GM12873 (cell line): Measurements from ENCODE around the gene CD3D.

Experiments used
- TF ChIP-seq, protein P1 (sequence below): IDR thresholded peaks from 2 replicates; pipeline ENCODE4 v1.5.1; 2012; ENCODE audit warnings: low read depth, mild to moderate bottlenecking, moderate library complexity, low read length, control low read depth; ENCODE audit not compliant: insufficient read depth; ENCODE audit errors: missing control alignments

CD3D gene

DNA sequence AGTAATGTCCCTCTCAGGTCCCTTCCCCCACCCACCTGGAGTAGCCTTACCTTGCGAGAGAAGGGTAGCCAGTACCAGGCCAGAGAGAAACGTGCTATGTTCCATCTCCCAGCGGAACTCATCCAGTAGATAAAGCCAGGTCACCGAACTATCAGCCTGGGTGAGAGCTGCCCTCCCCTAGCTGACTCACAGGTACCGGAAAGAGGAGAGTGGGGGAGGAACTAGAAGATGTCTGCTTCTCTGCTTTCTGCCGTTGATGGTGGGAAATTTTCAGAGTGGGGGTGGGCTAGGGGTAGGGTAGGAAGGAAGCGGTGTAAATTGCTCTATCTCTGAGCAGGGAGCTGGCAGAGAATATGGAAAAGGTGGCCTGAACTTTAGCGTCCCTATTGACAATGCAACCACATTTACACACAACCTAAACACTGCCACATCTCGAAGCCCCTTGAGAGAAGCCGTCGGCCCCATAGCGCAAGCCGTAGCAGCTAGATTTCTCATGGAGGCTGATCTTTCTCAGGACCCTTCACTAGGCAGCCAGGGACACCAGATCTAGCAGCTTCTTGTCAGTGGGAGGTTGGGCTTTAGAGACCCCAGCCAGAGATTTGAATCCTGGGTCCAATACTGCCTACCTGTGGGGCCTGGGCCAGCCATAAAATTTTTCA, at the start of gene CD3D:
CD3D (minus strand) TSS at position 203 of the 659 bp plus-strand sequence; CDS start at position 105, 98 bp downstream.
- TF ChIP-seq, protein P1, sequence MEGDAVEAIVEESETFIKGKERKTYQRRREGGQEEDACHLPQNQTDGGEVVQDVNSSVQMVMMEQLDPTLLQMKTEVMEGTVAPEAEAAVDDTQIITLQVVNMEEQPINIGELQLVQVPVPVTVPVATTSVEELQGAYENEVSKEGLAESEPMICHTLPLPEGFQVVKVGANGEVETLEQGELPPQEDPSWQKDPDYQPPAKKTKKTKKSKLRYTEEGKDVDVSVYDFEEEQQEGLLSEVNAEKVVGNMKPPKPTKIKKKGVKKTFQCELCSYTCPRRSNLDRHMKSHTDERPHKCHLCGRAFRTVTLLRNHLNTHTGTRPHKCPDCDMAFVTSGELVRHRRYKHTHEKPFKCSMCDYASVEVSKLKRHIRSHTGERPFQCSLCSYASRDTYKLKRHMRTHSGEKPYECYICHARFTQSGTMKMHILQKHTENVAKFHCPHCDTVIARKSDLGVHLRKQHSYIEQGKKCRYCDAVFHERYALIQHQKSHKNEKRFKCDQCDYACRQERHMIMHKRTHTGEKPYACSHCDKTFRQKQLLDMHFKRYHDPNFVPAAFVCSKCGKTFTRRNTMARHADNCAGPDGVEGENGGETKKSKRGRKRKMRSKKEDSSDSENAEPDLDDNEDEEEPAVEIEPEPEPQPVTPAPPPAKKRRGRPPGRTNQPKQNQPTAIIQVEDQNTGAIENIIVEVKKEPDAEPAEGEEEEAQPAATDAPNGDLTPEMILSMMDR: no peak

DNA sequence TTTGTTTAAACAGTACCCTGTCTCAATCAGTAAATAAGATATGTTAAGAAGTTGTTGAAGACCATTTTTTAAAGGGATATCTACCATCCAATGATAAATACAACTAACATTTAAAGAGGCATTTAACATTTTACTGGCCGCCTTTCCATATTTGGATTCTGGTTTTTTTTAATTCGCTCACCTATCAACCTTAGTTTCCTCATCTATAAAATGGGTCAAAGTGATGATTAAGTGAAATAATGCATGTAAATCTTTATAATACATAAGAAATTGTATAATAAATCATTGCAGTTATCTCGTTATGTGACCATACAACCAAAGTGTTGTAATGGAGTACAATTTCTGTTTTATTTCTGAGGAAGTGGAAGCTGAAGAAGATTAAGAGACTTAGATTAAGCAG, 41.2 kb upstream of the CD3D start:
- TF ChIP-seq, protein P1: no peak

DNA sequence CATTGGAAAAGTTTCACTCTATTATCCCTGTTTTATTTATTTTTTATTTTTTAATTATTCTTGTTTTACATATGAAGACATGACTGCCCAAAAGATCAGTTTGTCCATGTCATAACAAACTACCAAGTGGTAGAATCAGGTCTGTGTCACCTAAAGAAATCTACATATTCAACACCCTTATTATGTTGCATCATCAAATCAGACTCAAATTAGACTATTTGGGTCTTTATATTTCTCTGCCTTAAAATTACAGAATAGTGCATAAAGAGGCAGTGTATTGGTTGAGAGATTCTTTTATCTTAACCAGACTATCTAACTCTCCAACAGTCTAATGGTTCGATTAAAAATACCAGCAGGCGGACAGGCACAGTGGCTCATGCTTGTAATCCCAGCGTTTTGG, 40.4 kb upstream of the CD3D start:
- TF ChIP-seq, protein P1: no peak

DNA sequence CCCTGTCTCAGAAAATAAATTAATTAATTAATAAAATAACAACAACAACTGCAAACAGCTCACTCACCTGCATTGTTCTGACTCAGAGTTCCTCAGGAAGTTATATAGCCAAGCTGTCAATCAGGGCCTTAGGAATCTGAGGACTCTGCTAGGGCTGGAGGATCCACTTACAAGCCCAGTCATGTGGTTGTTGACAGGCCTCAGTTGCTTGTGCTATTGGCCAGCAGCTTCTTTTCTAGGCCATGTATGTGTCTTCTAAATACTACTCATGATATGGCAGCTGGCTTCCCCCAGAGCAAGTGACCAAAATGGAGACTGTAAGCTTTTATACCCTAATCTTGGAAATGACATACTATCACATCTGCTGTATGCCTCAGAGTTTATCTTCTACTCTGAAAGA, 38.1 kb upstream of the CD3D start:
- TF ChIP-seq, protein P1: no peak

DNA sequence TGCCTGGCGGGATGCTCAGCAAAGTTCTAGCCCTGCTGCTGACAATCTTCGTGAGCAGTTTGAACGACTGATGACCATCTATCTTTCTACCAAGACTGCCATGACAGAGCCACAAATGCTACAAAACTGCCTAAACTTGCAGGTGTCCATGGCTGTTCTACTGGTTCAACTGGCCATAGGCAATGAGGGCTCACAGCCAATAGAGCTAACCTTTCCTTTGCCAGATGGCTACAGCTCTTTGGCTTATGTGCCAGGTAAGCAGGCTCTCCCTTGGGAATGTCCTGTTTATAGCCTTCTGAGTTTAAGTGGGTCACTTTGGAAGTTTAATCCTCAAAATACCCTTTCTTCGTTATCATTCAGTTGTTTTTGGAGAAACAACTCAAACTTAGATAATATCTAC, 37.0 kb upstream of the CD3D start:
- TF ChIP-seq, protein P1: no peak

DNA sequence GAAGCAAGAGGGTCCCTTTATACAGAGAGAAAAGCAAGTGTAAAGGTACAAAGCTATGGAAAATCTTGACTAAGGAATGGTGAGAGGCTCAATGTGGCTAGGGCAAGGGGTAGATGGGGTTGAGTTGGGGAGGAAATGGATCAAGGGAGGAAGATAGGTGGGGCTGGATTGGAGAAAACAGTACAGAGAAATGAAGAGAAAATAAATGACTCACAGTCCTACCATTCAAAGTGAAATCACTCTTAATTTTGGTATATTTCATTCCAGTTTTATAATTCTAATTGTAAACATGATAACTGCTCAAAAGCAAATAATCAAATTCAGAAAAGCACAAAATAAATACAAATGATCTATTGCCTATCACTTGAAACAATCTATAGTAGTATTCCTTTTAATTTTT, 33.5 kb upstream of the CD3D start:
- TF ChIP-seq, protein P1: no peak

DNA sequence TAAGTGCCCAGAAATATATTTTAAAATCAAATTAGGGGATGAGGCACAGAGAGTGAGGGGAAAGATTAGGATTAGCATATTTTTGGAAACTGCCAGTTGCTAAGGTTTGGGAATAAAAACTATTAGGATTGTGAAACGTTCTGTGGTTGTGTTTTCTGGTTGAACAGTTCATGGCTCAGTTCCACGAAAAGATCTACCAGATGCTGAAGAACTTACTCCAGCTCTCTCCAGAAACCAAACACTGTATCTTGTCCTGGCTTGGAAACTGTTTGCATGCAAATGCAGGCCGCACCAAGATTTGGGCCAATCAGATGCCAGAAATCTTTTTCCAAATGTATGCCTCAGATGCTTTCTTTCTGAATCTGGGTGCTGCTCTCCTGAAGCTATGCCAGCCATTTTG, 32.2 kb upstream of the CD3D start:
- TF ChIP-seq, protein P1: no peak
